Measurements from ENCODE around the gene SLAIN2.
A peak's percentile ranks its signal among the peaks of the same experiment; 100 is the strongest.
"Not testable (repeated sequence)": the region's sequence is repeated elsewhere in the genome, so short reads cannot be mapped to it uniquely, and the experiment has no call there.

SLAIN2 gene

GRCh38 chr4:48372272-48372671, 30.9 kb downstream of the SLAIN2 start:
- DNase-seq: no peak

DNA sequence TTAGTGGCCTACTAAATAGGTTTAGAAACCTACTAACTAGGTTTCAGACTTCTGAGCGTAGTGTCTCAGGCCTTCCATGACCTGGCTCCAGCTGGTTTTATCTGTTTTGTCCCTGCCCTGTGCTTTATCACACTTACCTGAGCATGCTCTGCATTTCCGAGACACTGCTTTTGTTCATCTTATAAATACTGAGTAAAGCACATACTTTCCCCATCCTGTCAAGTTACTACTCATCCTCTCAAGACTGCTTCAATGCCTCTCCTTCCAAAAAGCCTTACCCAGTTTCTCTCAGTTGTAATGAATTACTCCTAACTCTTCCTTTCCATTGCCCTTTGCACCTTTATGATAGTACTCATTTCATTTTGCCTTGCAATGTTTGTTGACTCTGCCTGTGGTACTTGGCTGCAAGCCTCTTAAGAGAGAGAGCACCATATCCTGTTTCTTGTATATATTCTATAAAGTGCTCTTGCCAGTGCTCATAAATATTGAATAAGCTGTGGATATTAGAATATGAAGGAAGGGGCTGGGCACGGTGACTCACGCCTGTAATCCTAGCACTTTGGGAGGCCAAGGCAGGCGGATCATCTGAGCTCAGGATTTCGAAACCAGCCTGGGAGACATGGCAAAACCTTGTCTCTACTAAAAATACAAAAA, 34.4 kb downstream of the SLAIN2 start:
- no peak for DNase-seq

DNA sequence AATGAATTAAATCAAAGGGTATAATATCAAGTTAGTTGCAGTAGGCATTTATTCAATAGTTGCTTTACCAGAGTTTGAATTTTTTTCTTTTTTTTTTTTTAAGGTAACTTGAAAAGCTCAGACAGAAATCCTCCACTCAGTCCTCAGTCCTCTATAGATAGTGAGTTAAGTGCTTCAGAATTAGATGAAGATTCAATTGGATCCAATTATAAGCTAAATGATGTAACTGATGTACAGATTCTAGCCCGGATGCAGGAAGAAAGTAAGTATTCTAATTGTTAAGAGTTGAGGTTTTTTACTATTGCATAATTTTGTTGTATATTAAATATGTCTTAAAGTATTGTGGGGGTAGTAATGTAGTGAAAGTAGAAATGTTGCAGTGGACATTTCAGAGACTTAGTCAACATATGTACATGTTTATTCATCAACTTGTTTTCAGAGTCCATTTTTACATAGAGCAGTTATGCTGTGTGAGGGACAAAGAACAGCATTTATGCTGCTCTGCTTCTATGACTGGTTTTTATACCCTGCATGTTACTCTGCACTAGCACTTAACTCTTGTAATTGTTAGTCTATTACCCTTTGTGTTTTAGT, 38.4 kb downstream of the SLAIN2 start:
- DNase-seq: no peak

DNA sequence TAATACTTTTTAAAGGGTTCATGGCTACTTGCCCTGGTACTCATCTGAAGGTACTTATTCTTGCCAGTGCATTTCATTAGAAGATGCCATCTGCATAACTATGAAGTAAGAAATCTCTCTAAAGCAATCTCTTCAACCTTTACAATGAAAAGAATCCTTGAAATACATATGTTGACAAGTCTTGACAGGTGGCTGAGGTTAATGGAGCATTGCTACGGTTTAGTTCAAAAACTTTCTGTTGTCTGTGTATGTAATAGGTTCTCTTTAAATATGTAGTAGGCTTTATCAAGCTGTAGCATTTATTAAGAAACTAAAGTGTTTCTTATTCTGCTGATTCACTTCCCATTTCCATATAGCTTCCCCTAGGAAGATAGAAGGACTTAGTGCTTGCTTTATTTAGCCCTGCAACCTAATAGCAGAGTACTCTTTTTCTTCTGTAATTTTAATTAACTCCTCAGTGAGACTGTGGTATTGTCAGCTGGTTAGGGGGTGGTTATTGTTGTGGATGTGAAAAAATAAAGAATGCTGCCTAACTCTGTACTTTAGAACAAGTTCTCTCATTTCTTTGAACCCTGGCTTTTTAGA, 39.3 kb downstream of the SLAIN2 start:
- DNase-seq: no peak

DNA sequence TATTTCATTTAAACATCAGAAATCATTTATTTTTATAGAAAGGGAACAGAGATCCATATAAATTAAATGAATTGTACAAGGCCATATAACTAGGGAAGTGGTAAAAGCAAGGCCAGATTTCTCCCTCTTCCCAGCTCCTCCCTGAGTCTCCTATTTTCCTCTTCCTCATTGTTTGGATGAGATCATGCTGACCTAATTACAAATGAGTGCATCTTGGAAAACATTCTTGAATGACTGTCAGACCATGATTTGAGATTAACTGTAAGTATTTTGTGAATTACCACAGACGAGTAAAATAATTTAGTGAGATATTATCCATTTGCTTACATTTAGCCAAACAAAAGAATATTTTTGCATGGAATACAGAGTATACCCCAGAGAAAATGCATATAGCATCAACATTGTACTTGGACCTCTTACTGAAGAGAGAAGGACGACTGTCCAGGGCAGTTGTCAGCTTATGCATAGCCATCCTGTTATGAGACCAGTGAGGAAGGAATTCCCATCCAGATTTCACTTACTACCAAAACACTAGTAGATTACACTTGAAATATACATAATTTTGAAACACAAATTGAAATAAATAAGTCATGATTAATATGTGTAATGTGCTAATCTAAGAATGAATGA, 47.3 kb downstream of the SLAIN2 start:
- no peak for DNase-seq

GRCh38 chr4:48396043-48396442, 54.7 kb downstream of the SLAIN2 start:
- DNase-seq: no peak

DNA sequence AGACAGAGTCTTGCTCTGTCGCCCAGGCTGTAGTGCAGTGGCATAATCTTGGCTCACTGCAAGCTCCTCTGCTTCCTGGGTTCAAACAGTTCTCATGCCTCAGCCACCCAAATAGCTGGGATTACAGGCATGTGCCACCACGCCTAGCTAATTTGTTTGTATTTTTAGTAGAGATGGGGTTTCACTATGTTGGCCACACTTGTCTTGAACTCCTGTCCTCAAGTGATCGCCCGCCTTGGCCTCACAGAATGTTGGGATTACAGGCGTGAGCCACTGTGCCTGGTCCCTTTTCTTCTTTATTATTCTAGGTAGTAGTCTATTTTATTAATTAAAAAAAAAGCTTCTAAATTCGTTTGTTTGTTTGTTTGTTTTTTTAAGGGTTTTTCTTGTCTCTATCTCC, 59.1 kb downstream of the SLAIN2 start:
- DNase-seq: no peak

DNA sequence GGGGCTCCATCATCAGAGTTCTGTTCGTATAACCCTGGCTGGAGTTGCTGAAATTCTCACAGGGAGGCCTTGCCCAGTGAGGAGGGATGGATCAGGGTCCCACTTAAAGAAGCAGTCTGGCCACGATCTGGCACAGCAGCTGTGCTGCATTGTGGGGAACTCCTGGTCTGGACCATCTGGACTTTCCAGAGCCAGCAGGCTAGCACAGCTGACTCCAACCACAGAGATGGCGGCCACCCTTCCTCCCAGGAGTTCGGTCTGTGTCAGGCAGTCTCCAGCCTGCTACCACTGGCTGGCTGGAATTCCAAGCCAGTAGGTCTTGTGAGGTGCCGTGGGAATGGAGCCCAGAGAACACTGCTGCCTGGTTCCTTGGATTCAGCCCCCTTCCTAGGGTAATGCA, 62.0 kb downstream of the SLAIN2 start:
- no peak for DNase-seq

GRCh38 chr4:48403779-48404178, 62.5 kb downstream of the SLAIN2 start:
- DNase-seq: no peak

DNA sequence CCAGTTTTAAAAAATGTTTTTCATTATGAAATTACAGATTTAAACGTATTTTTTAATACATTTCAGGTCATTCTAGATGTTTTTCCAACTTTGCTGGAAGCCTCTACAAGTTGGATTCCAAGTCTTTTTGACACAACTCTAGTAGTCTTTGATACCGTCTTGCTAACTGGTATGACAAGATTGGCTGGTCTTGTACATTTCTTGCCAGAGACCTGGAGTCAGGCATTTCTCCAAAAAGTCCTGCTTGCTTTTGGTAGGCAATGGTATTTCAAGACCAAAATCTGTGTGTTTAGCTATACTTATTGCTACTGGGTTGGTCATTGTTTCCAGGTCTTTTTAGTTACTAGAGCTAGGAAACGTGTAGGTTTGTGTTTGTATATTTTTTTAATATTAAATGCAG, 64.6 kb downstream of the SLAIN2 start:
- DNase-seq: no peak

GRCh38 chr4:48409203-48409602, 67.9 kb downstream of the SLAIN2 start:
- DNase-seq: no peak

- DNase-seq: no peak
These were observed 69.5 kb downstream of the SLAIN2 start for GRCh38 chr4:48410812-48411211.

- no peak for DNase-seq
These were observed 78.8 kb downstream of the SLAIN2 start for GRCh38 chr4:48420144-48420543.

GRCh38 chr4:48421101-48421500, 79.8 kb downstream of the SLAIN2 start:
- DNase-seq: no peak

DNA sequence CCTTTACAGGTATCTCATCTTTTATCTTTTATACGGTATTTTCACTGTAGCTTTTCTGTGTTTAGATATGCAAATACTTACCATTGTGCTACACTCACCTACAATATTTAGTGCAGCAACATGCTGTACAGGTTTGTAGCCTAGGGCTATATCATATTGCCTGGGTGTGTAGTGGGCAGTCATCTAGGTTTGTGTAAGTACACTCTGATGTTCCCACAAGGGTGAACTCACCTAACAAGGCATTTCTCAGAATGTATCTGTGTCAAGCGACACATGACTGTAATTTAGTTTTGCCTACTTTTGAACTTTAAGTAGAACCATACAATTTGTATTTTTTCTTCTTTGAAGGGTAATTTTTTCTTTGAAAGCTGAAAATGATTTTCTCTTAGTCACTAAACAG, 87.6 kb downstream of the SLAIN2 start:
- DNase-seq: no peak

DNA sequence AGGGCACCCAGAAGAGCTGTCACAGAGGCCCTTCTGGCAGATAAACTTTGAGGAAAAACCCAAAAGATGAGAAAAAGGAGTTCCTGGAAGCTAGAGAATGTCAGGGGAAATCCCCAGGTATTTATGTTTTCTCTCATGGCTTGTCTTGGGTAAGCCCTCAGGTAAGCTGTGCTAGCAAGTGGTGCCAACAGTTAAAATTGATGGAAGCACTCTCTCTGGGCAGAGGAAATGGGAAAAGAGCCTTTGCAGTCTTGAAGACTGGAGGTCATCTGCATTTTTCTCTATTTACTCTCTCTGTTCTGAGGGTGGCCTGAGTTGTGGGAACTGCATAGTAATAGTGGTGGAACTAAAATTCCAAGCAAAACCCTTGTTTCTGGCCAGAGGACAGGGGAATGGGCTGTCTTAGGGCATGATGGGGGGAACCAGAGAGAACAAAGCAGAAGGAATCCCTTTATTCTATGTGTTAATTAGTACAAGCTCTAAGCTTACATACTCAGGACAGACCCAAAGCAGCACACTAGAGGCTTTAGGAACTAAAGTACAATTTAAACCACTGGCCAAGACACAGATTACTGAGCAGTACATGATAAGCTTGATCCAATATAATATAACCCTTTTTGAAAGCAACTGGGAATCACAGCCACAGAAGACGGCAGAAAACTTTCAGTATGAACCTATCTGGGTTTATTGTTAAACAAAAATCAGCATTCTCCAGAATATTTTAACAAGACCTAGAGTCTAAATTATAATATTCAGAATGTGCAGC, 88.6 kb downstream of the SLAIN2 start:
- no peak for DNase-seq

- no peak for DNase-seq
These were observed 90.1 kb downstream of the SLAIN2 start for GRCh38 chr4:48431401-48431800.

DNA sequence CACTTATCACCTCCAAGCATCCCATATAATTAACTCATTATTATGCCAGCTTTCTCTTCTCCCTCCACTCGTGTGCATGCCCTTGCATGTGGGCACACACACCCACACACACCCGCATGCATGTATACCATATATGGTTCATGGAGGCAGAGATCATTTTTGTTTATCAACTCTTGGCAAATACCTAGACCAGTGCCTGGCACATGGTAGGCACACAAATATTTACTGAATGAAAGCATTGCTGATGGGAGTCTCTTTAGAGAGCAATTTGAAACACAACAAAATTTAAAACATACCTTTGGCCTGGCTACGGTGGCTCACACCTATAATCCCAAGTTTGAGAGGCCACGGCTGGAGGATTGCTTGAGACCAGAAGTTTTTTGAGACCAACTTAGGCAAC, 90.7 kb downstream of the SLAIN2 start:
- no peak for DNase-seq

GRCh38 chr4:48436318-48436717, 95.0 kb downstream of the SLAIN2 start:
- DNase-seq: no peak

GRCh38 chr4:48439988-48440387, 98.7 kb downstream of the SLAIN2 start:
- no peak for DNase-seq

DNA sequence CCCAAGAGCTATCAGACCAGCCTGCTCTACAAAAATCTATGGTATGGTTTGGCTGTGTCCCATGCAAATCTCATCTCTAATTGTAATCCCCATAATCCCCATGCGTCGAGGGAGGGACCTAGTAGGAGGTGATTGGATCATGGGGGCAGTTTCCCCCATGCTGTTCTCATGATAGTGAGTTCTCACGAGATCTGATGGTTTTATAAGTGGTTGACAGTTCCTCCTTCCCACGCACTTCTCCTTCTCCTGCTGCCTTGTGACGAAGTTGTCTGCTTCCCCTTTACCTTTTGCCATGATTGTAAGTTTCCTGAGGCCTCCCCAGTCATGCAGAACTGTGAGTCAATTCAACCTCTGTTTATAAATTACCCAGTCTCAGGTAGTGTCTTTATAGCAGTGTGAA, 99.6 kb downstream of the SLAIN2 start:
- DNase-seq: not testable (repeated sequence)

DNA sequence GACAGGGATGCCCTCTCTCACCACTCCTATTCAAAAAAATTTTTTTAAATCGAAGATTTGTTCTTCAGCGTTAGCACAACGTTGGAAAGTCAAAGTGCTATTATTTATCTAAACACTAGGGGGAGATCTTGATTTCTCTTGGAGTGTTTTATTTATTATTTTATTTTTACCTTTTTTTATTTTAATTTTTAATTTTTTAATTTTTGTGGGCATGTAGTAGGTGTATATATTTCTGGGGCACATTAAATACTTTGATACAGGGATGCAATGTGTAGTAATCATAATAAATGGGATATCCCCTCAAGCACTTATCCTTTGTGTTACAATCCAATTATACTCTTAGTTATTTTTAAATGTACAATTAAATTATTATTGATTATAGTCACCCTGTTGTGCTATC, 104.4 kb downstream of the SLAIN2 start:
- DNase-seq: peak; percentile 2

DNA sequence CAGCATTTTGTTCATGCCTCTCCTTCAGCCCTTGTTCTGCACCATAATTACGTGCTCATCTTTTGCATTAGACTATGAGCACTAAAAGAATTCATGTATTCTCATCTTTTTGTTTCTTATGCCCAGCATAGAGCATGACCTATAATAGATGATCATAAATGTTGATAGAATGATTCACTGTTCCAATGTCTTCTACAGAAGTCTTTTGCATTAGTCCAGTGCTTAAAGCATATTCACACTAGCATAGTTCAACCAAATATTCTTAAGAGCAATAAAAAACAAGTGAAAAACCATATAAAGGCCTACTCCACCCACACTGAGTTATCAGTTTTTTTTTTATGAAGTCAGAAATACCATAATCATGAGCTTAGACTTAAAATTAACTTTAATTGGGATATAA, 105.3 kb downstream of the SLAIN2 start:
- DNase-seq: no peak

DNA sequence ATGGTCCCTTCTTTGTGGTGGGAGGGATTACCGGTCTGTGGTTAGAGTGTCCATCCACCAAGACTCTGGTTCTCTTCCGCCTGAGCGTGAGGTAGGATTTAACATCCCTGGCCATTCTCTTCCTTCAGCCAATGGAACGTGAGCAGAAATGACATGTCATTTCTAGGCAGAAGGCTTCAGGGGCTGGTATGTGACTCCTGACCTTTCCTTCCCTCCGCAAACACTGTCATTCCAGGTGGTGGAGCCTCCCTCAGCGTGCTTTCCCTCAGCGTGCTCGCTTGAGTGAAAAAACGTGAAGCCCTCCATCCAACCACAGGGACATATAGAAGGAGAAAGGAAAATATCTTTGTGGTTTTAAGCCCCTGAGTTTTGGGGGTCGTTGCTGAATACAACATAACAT, 107.8 kb downstream of the SLAIN2 start:
- DNase-seq: no peak

Data from NCI-H2227 treated with DMSO at 0.1 percent for 48 hours (cell line).